CD1c-positive myeloid dendritic cell (primary cell): ENCODE results near the gene RNF144B.
A peak's percentile ranks its signal among the peaks of the same experiment; 100 is the strongest.
"Not testable (repeated sequence)": the region's sequence is repeated elsewhere in the genome, so short reads cannot be mapped to it uniquely, and the experiment has no call there.

ENCODE experiments used
- DNase-seq: peaks from one replicate; pipeline ENCODE4 v3.0.0-alpha.2; 2016; ENCODE audit errors: extremely low spot score

RNF144B gene

DNA sequence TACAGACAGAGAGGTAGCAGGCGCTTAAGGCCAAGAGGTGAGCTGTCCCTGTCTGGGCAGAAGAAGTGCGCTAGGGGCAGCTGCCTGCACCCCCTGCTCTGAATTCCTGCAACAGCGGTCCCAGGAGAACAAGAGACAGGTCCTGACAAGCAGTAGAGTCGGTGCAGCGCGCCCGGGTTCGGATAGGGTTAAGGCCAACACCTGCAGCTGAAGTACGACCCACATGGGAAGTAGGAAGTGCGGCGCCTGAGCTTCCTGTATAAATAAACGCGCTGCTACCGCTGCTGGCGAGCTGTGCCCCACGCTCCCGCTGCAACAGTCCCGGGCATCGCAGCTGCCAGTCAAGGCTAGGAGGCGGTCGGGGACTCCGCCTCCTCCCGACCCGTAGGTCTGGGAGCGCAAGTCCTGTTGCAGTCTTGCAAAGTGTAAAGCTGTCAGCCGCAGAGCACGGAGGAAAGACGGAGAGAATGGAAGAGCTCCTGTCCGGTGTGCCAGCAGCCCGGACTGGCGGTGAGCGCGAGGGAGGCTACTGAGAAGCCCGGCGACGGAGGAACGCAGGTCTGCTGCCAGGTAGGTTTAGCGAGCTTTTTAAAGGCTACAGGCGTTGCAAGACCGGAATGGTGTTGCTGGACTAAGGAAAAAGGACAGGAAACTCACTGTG lies at the start of gene RNF144B:
Gene RNF144B, plus strand, starts transcription at position 290 of the 661 bp plus-strand sequence. CDS start 12,185 bp downstream, outside the sequence.
- DNase-seq, result peak; percentile 89

- no peak for DNase-seq
Measured at GRCh38 chr6:18339599-18339998, 47.6 kb upstream of the RNF144B start.

DNA sequence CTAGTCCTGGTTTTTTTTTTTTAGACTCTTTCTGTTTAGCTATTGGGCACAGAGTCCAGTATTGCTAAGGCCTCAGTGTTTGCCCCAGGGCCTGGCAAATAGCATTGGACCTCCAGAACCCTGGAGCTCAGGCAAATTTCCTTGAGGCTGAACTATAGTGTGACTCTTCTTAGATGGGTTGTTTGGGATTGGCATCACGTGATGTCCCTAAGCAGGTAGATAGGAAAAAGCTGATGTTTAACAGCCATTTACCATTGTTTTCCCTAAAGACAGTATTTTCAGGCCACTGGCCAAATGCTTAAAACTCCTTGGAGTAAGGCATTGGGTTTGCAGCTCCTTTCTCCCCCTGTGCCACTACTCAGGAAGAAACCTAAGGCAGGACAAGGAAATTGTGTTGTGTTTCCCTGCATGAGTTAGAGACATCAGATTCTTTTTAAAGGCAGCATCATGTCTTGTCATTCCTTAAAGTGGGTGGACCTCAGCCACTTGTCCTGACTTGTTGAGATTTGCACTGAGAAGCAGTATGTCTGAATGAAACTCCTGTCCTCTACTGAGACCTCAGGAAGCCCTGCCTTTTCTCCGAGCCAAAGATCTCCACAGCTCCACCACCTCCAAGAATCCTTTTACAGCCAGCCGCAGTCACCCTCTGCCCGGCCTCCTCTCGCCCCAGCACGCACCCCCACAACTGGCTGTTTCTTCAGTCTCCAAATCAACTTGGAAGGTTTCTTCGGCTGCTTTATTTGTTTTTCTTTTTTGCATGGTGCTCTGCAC lies 46.2 kb upstream of the RNF144B start:
- DNase-seq, result no peak

GRCh38 chr6:18342223-18342622 lies 44.9 kb upstream of the RNF144B start:
- no peak for DNase-seq

DNA sequence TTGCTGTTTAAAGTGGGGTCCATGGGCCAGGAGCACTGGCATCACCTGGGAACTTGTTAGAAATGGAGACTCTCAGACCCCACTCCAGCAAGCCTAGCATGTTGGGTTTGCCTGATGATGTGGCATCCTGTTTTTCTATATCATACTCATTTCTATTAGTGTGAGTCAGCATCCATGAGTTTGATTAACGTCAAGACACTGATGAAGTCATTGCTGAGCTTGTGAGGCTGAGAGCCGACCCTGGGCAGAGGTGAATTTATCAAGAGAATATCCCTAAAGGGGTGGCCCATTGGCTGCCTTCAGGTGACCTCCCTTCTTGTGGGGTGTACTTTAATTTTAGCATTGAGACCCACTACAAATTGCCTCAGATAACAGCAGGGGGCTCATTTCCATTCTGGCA lies 43.4 kb upstream of the RNF144B start:
- DNase-seq, result no peak

- no peak for DNase-seq
Measured at GRCh38 chr6:18347021-18347577, 40.1 kb upstream of the RNF144B start.

DNA sequence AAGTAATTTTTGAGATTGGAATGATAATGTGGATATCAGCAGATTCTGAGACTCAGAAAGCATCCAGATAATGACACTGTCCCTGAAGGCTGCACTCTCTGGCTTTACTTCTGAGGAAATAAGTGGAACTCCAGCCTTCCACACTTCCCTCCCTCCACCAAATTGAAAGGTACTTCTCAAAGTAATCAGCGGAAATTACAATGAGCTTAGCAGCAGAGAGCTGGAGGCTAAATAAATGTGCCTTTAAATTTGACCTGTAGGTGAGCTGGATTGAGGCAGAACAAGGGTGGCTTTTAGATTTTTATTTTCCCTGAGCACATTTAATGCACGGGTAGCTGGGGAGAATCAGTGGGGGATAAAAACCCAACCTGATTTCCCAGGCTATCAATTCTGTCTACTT lies 39.3 kb upstream of the RNF144B start:
- DNase-seq, result no peak

DNA sequence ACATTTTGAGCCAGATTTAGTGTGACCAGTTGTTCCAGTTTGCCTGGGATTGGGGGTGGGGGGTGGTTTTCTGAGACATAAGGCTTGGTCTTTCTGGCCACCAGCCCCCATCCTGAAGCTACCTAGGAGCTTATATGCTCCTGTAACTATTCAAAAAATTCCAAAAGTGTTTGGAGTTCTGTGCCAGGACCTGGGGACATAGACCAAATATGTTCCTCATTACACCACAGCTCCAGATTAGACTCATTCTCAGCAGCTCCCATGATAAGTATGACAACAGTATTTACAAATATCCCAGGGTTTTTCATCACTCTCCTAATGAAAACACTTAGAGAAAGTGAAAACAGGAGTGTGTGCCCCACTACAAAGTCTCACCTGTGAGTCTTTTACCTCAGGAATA lies 37.8 kb upstream of the RNF144B start:
- DNase-seq, result no peak

GRCh38 chr6:18350271-18350670 lies 36.9 kb upstream of the RNF144B start:
- peak; percentile 69 for DNase-seq

DNA sequence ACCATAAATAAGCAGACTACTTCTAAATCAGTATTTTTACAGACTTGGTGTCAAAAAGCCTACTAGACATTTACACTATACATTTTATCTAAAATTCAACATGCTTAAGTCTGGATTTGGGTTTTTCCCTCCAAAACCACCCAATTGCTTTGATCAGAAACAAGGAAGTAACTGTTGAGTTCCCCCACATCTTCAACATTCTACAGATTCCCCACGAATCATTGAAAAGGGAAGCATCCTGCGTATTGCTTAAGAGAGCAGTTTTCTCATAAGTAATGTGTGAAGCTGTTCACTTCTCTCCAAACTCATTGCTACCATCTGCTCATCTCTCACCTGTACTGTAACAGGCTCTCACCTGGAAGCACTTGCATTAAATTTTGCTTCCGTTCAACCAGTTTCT lies 36.4 kb upstream of the RNF144B start:
- peak; percentile 85 for DNase-seq

DNA sequence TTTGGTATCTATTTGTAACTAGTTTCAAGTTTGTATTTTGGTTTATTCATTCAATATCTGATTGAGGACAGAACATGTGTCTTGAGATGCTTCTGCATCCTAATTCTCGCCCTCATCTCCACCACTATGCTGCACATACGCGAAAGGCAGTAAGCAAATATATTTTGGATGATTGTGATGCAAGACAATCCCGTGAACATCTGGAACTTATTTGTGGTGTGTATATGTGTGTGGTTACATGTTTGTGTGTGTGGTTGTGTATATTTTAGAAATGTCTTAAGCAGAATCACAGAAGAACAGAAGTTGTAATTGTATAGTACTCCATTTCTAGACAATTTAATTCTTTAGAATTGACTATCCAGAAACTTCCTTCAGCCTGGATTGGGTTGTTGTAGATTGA lies 35.1 kb upstream of the RNF144B start:
- no peak for DNase-seq

DNA sequence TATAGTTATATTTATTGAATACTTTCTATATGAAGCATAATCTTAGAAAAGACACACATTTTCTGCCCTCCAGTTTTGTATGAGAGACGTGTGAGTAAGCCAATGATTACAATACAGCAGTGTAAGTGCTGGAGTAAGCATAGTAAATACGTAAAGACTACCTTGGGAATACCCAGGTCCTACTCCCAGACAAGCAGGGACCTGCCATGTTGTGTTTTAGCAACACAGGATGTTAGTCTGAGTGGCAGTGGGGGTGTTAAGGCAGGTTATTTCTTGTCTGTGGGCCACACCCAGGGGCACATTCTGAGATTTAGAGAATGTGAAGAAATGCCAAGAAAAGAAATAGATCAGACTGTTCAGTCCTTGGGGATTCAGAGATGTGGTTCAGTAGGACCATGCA lies 34.3 kb upstream of the RNF144B start:
- DNase-seq, result no peak

- DNase-seq, result no peak
Measured at GRCh38 chr6:18353251-18353650, 33.9 kb upstream of the RNF144B start.

GRCh38 chr6:18357546-18357945 lies 29.6 kb upstream of the RNF144B start:
- not testable (repeated sequence) for DNase-seq

DNA sequence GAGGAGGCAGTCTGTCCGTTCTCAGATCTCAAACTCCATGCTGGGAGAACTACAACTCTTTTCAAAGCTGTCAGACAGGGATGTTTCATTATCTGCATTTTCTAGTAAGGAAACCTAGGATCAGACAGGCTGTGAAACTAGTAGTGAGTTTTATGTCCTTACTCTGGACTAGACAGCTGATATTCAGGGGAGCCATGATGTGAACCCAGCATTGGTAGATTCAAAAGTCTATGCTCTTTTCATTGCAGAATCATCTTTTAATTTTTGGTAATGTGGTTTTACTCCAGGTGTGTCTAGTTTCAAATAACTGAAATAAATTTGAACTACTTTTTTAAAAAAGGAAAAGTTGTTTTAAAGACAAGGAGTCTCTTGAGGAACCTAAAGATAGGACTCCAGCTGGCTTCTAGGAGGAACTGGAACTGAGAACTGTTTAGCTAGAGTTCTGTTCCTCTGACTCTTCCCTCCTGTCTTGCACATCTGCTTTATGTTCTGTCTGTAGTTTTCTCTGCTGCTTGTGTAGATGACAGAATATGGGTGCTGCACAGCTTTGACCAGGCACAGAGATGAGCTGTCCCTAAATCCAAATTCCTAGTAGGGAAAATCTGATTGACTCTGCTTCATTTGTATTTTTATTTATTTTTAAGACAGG lies 27.8 kb upstream of the RNF144B start:
- peak; percentile 69 for DNase-seq

GRCh38 chr6:18360188-18360587 lies 27.0 kb upstream of the RNF144B start:
- no peak for DNase-seq

- no peak for DNase-seq
Measured at GRCh38 chr6:18362058-18362561, 25.0 kb upstream of the RNF144B start.

DNA sequence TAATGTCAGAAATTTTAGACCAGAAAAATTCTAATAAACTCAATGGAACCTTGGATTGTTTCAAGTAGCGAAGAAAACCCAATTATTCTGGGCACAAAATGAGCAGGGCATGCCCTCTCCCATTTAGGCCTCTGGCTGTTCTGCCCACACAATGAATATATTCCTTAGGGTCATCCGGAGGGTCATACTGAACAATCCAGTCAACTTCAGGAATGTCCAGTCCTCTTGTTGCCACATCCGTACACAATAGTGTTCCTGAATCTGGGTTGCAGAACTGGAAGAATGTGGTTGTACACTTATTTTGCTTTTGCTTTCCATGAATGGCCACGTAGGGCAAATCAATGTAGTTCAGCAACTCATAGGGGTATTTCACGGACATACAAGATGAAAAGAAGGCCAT lies 23.4 kb upstream of the RNF144B start:
- DNase-seq, result no peak

DNA sequence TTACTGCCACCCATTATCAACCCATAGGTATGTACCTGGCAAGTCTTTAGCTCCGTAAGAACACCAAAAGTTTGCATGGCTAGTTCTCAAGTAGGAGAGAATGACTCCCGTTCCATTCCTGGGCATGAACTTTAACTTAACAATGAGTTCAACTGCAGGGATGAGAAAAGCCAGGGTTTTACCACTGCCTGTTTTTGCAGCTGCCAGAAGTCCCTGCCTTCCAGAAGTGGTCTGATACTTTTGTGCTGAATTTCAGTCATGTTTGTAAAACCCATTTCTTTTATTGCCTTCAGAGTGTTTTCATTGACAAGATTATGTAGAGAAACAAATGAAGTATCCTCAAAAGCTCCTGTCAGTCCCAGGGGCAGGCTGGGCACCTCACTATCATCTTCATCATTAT lies 22.6 kb upstream of the RNF144B start:
- DNase-seq, result not testable (repeated sequence)

- DNase-seq, result no peak
Measured at GRCh38 chr6:18367371-18367770, 19.8 kb upstream of the RNF144B start.

DNA sequence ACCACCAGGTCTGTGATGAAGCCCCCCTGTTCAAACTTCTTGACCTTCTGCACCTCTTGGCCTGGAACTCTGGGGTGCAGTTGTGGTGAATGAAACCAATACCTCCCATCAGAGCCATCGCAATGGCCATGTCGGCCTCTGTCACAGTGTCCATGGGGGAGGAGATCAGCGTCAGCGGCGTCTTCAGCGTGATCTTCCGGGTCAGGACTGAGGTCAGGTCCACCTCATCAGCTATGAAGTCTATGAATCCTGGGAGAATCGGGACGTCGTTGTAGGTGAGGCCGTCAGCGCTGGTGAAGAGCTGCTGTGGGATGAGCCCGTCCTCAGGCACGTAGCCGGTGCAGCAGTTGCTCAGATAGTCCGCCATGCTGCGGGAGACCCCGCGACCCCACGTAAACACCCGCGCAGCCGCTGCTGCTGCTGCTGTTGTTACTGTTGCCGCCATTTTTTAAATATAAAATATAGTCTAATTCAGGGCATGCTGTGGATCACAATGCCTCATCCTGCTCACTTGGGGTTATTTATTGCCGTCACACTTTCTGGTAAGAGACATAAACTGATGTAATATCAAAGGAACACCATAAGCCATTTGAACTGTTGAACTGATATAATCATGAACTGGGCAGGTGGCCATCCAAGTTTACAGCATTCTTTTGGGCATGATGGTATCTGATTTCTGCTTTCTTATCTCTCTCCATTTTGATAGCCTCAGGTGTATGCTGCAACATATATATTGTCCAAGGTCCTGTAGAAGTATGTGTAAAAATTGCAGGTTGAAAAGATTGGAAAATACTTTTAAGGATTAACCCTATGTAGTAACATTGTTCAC lies 18.7 kb upstream of the RNF144B start:
- no peak for DNase-seq
